H9 (cell line): Measurements from ENCODE around the gene HUS1. TPM values are rescaled to one million over a fixed set of nuclear protein-coding genes. Genes with fewer than 3 reads are reported as not detected.

Experiments used
- DNase-seq: peaks from one replicate; pipeline ENCODE4 v3.0.0-alpha.2; 2017
- H2AFZ ChIP-seq: one replicate; pipeline ENCODE4 v1.6.1; 2013; ENCODE audit warnings: mild to moderate bottlenecking, low read length, control low read depth, moderate library complexity
- H2AK5ac ChIP-seq: 2 replicates; pipeline ENCODE4 v1.6.1; 2013; ENCODE audit warnings: low read length, control low read depth, mixed read lengths; ENCODE audit not compliant: insufficient read length
- H2BK120ac ChIP-seq: one replicate; pipeline ENCODE4 v1.6.1; 2013; ENCODE audit warnings: low read depth, mild to moderate bottlenecking, low read length, control low read depth, inconsistent platforms; ENCODE audit not compliant: poor library complexity, severe bottlenecking
- H2BK12ac ChIP-seq: 2 replicates; pipeline ENCODE4 v1.6.1; 2013; ENCODE audit warnings: low read length, control low read depth, mixed read lengths, low read depth; ENCODE audit not compliant: insufficient read length
- H2BK15ac ChIP-seq: 2 replicates; pipeline ENCODE4 v1.6.1; 2013; ENCODE audit warnings: low read depth, low read length, control low read depth
- H2BK20ac ChIP-seq: one replicate; pipeline ENCODE4 v1.6.1; 2013; ENCODE audit warnings: low read depth, mild to moderate bottlenecking, low read length, control low read depth, inconsistent platforms; ENCODE audit not compliant: poor library complexity, severe bottlenecking
- H2BK5ac ChIP-seq: 2 replicates; pipeline ENCODE4 v1.6.1; 2013; ENCODE audit warnings: low read length, control low read depth, mixed read lengths; ENCODE audit not compliant: insufficient read length
- H3K14ac ChIP-seq: 2 replicates; pipeline ENCODE4 v1.6.1; 2013; ENCODE audit warnings: low read length, control low read depth; ENCODE audit not compliant: insufficient read depth
- H3K18ac ChIP-seq: 2 replicates; pipeline ENCODE4 v1.6.1; 2013; ENCODE audit warnings: low read depth, mild to moderate bottlenecking, mixed read lengths, low read length, control low read depth; ENCODE audit not compliant: insufficient read length
- H3K23ac ChIP-seq: 2 replicates; pipeline ENCODE4 v1.6.1; 2013; ENCODE audit warnings: low read length, control low read depth, mixed read lengths, low read depth; ENCODE audit not compliant: insufficient read length
- H3K23me2 ChIP-seq: 2 replicates; pipeline ENCODE4 v1.6.1; 2013; ENCODE audit warnings: low read depth, mild to moderate bottlenecking, mixed read lengths, low read length, control low read depth; ENCODE audit not compliant: insufficient read length, poor library complexity, severe bottlenecking
- H3K27ac ChIP-seq: 2 replicates; pipeline ENCODE4 v1.5.1; 2013; ENCODE audit warnings: low read length, control low read depth, mixed read lengths, low read depth; ENCODE audit not compliant: insufficient read length
- H3K27me3 ChIP-seq: 2 replicates; pipeline ENCODE4 v1.6.1; 2013; ENCODE audit warnings: low read length, control low read depth, inconsistent platforms; ENCODE audit not compliant: insufficient read depth
- H3K4ac ChIP-seq: 2 replicates; pipeline ENCODE4 v1.6.1; 2013; ENCODE audit warnings: low read depth, mild to moderate bottlenecking, control low read depth, inconsistent platforms, low read length, moderate library complexity
- H3K4me1 ChIP-seq: 2 replicates; pipeline ENCODE4 v1.6.1; 2013; ENCODE audit warnings: low read length, control low read depth, inconsistent platforms; ENCODE audit not compliant: insufficient read depth
- H3K4me2 ChIP-seq: 2 replicates; pipeline ENCODE4 v1.6.1; 2013; ENCODE audit warnings: low read length, control low read depth, mixed read lengths; ENCODE audit not compliant: insufficient read length, insufficient read depth
- H3K56ac ChIP-seq: 2 replicates; pipeline ENCODE4 v1.6.1; 2013; ENCODE audit warnings: low read depth, mild to moderate bottlenecking, mixed read lengths, low read length, control low read depth; ENCODE audit not compliant: insufficient read length
- H3K79me1 ChIP-seq: 2 replicates; pipeline ENCODE4 v1.6.1; 2013; ENCODE audit warnings: low read depth, mild to moderate bottlenecking, moderate library complexity, low read length, control low read depth, inconsistent platforms; ENCODE audit not compliant: insufficient read depth, poor library complexity, severe bottlenecking
- H3K79me2 ChIP-seq: 2 replicates; pipeline ENCODE4 v1.6.1; 2013; ENCODE audit warnings: low read length, control low read depth, inconsistent platforms; ENCODE audit not compliant: insufficient read depth
- H3K9ac ChIP-seq: 2 replicates; pipeline ENCODE4 v1.6.1; 2013; ENCODE audit warnings: low read length, control low read depth, mixed read lengths; ENCODE audit not compliant: insufficient read length; ENCODE audit errors: extremely low read depth
- H3K9me3 ChIP-seq: one replicate; pipeline ENCODE4 v1.6.1; 2013; ENCODE audit warnings: low read depth, low read length, inconsistent platforms; ENCODE audit not compliant: control insufficient read depth
- H3T11ph ChIP-seq: one replicate; pipeline ENCODE4 v1.6.1; 2013; ENCODE audit warnings: mild to moderate bottlenecking, low read length, control low read depth, inconsistent platforms
- H4K20me1 ChIP-seq: one replicate; pipeline ENCODE4 v1.6.1; 2013; ENCODE audit not compliant: control insufficient read depth, insufficient read length, insufficient read depth
- H4K5ac ChIP-seq: 2 replicates; pipeline ENCODE4 v1.6.1; 2013; ENCODE audit warnings: low read depth, mild to moderate bottlenecking, mixed read lengths, low read length, control low read depth; ENCODE audit not compliant: insufficient read length
- H4K8ac ChIP-seq: replicated peaks from 2 replicates; pipeline ENCODE4 v1.6.1; 2013; ENCODE audit warnings: low read length, control low read depth, mixed read lengths, low read depth; ENCODE audit not compliant: insufficient read length
- H4K91ac ChIP-seq: 2 replicates; pipeline ENCODE4 v1.6.1; 2013; ENCODE audit warnings: low read depth, mild to moderate bottlenecking, moderate library complexity, mixed read lengths, low read length, control low read depth; ENCODE audit not compliant: insufficient read length
- H3K27ac Mint-ChIP-seq, 3 experiments: 2 replicates in 2 of 3; 3 replicates in 1 of 3; pipeline ENCODE4 v1.8.0; 2020 to 2021; ENCODE audit warnings: mixed read lengths in 3 of 3, mild to moderate bottlenecking in 1 of 3, moderate library complexity in 1 of 3
- H3K27me3 Mint-ChIP-seq: 2 replicates; pipeline ENCODE4 v1.8.0; 2021; ENCODE audit warnings: low read depth, mild to moderate bottlenecking, moderate library complexity, mixed read lengths
- H3K36me3 Mint-ChIP-seq, 3 experiments: 2 replicates in 2 of 3; 3 replicates in 1 of 3; pipeline ENCODE4 v1.8.0; 2020 to 2021; ENCODE audit warnings: low read depth in 3 of 3, mixed read lengths in 3 of 3; ENCODE audit not compliant: insufficient read depth in 1 of 3
- H3K4me1 Mint-ChIP-seq, 2 experiments: 2 replicates each; pipeline ENCODE4 v1.8.0; 2020; ENCODE audit warnings: mixed read lengths in 2 of 2
- H3K4me3 Mint-ChIP-seq, 2 experiments: 2 replicates in 1 of 2; 3 replicates in 1 of 2; pipeline ENCODE4 v1.8.0; 2020 to 2021; ENCODE audit warnings: mild to moderate bottlenecking in 2 of 2, mixed read lengths in 2 of 2, moderate library complexity in 1 of 2
- H3K9me3 Mint-ChIP-seq, 2 experiments: 2 replicates in 1 of 2; 3 replicates in 1 of 2; pipeline ENCODE4 v1.8.0; 2020; ENCODE audit warnings: mild to moderate bottlenecking in 2 of 2, mixed read lengths in 2 of 2, moderate library complexity in 1 of 2
- WGBS: extraction: QIAGEN DNeasy Blood & Tissue Kit; methylation state at CpG from one replicate; pipeline ENCODE4 v1.1.7; 2013; ENCODE audit warnings: missing lambda C conversion rate, low lambda C conversion rate, mixed read lengths; ENCODE audit not compliant: insufficient read length; ENCODE audit errors: extremely low coverage; 5-methylcytosine and 5-hydroxymethylcytosine counted together
- long read RNA-seq: library from polyadenylated mRNA; unstranded; transcript quantifications from one replicate; pipeline ENCODE4 v2.0.0, GENCODE V29; 2020
- total RNA-seq: library from RNA; stranded (reverse); gene quantifications from 2 replicates; pipeline ENCODE4 v1.2.1, GENCODE V29; 2021
- TF ChIP-seq, protein P1 (sequence below): fragments of 200-600 bp; sonication (generic); conservative IDR thresholded peaks from 3 replicates; pipeline ENCODE4 v1.8.0; 2021; ENCODE audit warnings: antibody characterized with exemption, mild to moderate bottlenecking

The HUS1 gene
- total RNA-seq: 43.1 and 44.5 TPM in 2 replicates
- long read RNA-seq, transcript HUS1-201 (8 exons, 2,935 nt): major isoform, 33 of 71 reads
- long read RNA-seq, partial matches to known transcripts: 1 of 71 reads
- long read RNA-seq, other reads (novel, unspliced or antisense): 36 of 71 reads

DNA sequence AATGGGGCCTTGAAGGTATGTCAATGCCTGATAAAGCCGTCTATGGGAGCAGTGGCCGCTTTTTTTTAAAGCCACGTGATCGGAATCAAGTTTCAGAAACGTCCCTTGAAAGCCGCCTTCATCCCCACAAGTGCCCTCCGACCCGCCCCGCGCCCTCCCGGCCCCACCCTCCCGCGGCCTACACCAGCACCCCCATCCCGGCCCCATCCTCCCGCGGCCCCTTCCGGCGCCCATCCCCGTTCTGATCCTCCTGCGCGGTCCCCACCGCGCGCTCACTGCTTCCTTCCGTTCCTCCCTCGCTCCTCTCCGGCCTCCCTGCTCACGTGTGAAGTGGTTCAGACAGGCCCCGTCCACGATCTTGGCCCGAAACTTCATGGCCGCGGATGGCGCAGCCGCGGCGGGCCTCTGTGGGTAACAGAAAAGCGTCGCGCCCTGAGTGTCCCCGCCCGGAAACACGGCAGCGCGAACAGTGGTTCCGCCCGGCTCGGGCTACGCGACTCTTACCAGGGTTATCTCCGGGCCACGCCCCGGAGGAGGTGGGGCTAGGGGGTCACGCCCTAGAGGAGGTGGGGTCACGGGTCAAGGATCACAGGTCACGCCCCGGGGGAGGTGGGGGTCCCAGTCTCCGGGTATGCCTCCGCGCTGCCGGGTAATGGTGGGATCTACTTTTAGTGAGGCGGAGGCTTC is at the start of gene HUS1:
TSS of gene HUS1 (minus strand) at position 471 of the 687 bp plus-strand sequence. CDS start at position 375, 96 bp downstream.
- Histone ChIP-seq H4K20me1 (no peaks in the 10 kb centered on the region), H3K9me3 (no peaks in the 10 kb centered on the region), H3K4me2 (peak within 1 kb of the TSS; percentile 75), H3K79me2 (peaks cover 3% of the 10 kb centered on the region; the same call in 1 of the 2 replicates), H2AFZ (peak within 1 kb of the TSS; percentile 24), H3K23me2 (peaks cover 5% of the 10 kb centered on the region), H4K8ac (no peak within 1 kb of the TSS), H3K56ac (no peak within 1 kb of the TSS), H3K23ac (no peak within 1 kb of the TSS), H2BK15ac (no peak within 1 kb of the TSS), H2AK5ac (no peak within 1 kb of the TSS), H2BK12ac (no peak within 1 kb of the TSS), H4K5ac (no peak within 1 kb of the TSS), H3K9ac (peak within 1 kb of the TSS; percentile 94), H3K4ac (no peak within 1 kb of the TSS), H3K4me1 (peaks cover 3% of the 10 kb centered on the region; the same call in 1 of the 2 replicates), H3K18ac (peak within 1 kb of the TSS; percentile 94), H3T11ph (no peak within 1 kb of the TSS), H3K14ac (peak within 1 kb of the TSS; percentile 96), H3K27ac (peak within 1 kb of the TSS; percentile 65), H2BK5ac (no peak within 1 kb of the TSS), H2BK120ac (no peak within 1 kb of the TSS), H2BK20ac (no peak within 1 kb of the TSS), H4K91ac (no peak within 1 kb of the TSS), H3K27me3 (no peaks in the 10 kb centered on the region), H3K79me1 (no peaks in the 10 kb centered on the region)
- peaks cover 32 to 44% (median 42%) of the 10 kb centered on the region in 3 experiments; a peak in 6 of 7 replicates for H3K36me3 Mint-ChIP-seq
- TF ChIP-seq, protein P1, sequence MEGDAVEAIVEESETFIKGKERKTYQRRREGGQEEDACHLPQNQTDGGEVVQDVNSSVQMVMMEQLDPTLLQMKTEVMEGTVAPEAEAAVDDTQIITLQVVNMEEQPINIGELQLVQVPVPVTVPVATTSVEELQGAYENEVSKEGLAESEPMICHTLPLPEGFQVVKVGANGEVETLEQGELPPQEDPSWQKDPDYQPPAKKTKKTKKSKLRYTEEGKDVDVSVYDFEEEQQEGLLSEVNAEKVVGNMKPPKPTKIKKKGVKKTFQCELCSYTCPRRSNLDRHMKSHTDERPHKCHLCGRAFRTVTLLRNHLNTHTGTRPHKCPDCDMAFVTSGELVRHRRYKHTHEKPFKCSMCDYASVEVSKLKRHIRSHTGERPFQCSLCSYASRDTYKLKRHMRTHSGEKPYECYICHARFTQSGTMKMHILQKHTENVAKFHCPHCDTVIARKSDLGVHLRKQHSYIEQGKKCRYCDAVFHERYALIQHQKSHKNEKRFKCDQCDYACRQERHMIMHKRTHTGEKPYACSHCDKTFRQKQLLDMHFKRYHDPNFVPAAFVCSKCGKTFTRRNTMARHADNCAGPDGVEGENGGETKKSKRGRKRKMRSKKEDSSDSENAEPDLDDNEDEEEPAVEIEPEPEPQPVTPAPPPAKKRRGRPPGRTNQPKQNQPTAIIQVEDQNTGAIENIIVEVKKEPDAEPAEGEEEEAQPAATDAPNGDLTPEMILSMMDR: no peak
- DNase-seq: peak; percentile 96
- H3K27me3 Mint-ChIP-seq: no peaks in the 10 kb centered on the region
- H3K4me3 Mint-ChIP-seq: peak within 1 kb of the TSS; percentile 92 to 94
- H3K27ac Mint-ChIP-seq: peak within 1 kb of the TSS; percentile 99
- WGBS: no CpG with 5 or more reads among the region's 62 CpGs
- H3K9me3 Mint-ChIP-seq: no peaks in the 10 kb centered on the region; a peak in 1 of 5 replicates
- peaks cover 12 to 13% of the 10 kb centered on the region in 2 experiments for H3K4me1 Mint-ChIP-seq
